GM18505 (cell line): ENCODE measurements around the gene RRM1.
"Not testable (repeated sequence)": the region's sequence is repeated elsewhere in the genome, so short reads cannot be mapped to it uniquely, and the experiment has no call there.

ENCODE experiments used
- ATAC-seq: cut with Tn5 transposase; IDR thresholded peaks from one replicate; pipeline ENCODE4 v1.9.1; 2021; ENCODE audit not compliant: unreplicated experiment
- POLR2A ChIP-seq: IDR thresholded peaks from 4 replicates; pipeline ENCODE4 v1.6.1; 2011; ENCODE audit warnings: borderline replicate concordance; ENCODE audit not compliant: insufficient read depth, insufficient read length; ENCODE audit errors: extremely low read depth

The RRM1 gene

GRCh38 chr11:4094348-4095291 lies at the start of gene RRM1:
Gene RRM1 (plus strand): TSS chr11:4094799. CDS start chr11:4095013, 214 bp downstream.
- TF ChIP-seq POLR2A, result peak; percentile 76
- ATAC-seq, result peak; percentile 91

GRCh38 chr11:4044976-4045646 lies 49.5 kb upstream of the RRM1 start:
- ATAC-seq, result no peak

GRCh38 chr11:4048340-4048739 lies 46.3 kb upstream of the RRM1 start:
- ATAC-seq, result no peak
- TF ChIP-seq POLR2A, result no peak

More at GRCh38 chr11:4044976-4045646, 49.5 kb upstream of the RRM1 start:
- no peak for TF ChIP-seq POLR2A

GRCh38 chr11:4049006-4049405 lies 45.6 kb upstream of the RRM1 start:
- ATAC-seq, result no peak
- no peak for TF ChIP-seq POLR2A

- no peak for TF ChIP-seq POLR2A
- ATAC-seq, result no peak
These were observed 44.5 kb upstream of the RRM1 start for GRCh38 chr11:4050138-4050537.

GRCh38 chr11:4053200-4053599 lies 41.4 kb upstream of the RRM1 start:
- ATAC-seq, result not testable (repeated sequence)

- no peak for ATAC-seq
- no peak for TF ChIP-seq POLR2A
These were observed 40.0 kb upstream of the RRM1 start for GRCh38 chr11:4054643-4055042.

GRCh38 chr11:4059424-4059823 lies 35.2 kb upstream of the RRM1 start:
- ATAC-seq, result no peak
- TF ChIP-seq POLR2A, result no peak

- no peak for TF ChIP-seq POLR2A
- ATAC-seq, result no peak
These were observed 34.2 kb upstream of the RRM1 start for GRCh38 chr11:4060182-4060923.

- ATAC-seq, result no peak
- TF ChIP-seq POLR2A, result no peak
These were observed 32.9 kb upstream of the RRM1 start for GRCh38 chr11:4061700-4062099.

GRCh38 chr11:4063348-4063747 lies 31.3 kb upstream of the RRM1 start:
- ATAC-seq, result no peak
- TF ChIP-seq POLR2A, result no peak

- TF ChIP-seq POLR2A, result no peak
- no peak for ATAC-seq
These were observed 30.2 kb upstream of the RRM1 start for GRCh38 chr11:4064278-4064955.

GRCh38 chr11:4065086-4065485 lies 29.5 kb upstream of the RRM1 start:
- no peak for ATAC-seq
- no peak for TF ChIP-seq POLR2A
